ENCODE results near the gene PARS2. TPM values are rescaled to one million over a fixed set of nuclear protein-coding genes. Genes with fewer than 3 reads are reported as not detected.

The PARS2 gene
- polyA plus RNA-seq, 1 donor (not counting 4 experiments of a cell fraction or from before 2014, with no cell fraction given) = 3.0 TPM

GRCh38 chr1:54745864-54746263 is 18.5 kb downstream of the PARS2 start:
- DNase-seq (ENCODE audit: low read depth, low spot score) (no peak), FAIRE-seq (no peak)
- TF ChIP-seq CTCF (optimal IDR thresholded peaks at IDR 0.05 in 1 of 3, IDR thresholded peaks at IDR 0.05 in 1 of 3, conservative IDR thresholded peaks at IDR 0.05 in 1 of 3; ENCODE audit: extremely low read depth in 1 of 3, insufficient read depth in 2 of 3, low read length in 3 of 3) (no peak), EZH2 (IDR thresholded peaks at IDR 0.05; ENCODE audit: low read length) (no peak)
- H2AFZ ChIP-seq (ENCODE audit: control insufficient read depth, low read length) = no peak overlapping the region
- no peak overlapping the region for H3K9ac ChIP-seq (ENCODE audit: control insufficient read depth, extremely low read depth, insufficient read depth, low read length)
- H3K4me3 ChIP-seq (ENCODE audit: control insufficient read depth in 2 of 3, extremely low read depth in 1 of 3, insufficient read depth in 2 of 3, low read depth in 1 of 3, low read length in 3 of 3) = no peak overlapping the region
- H3K27ac ChIP-seq (ENCODE audit: control insufficient read depth, insufficient read depth, low read length) = no peak overlapping the region
- dilution Hi-C loops (cut with MboI; ENCODE audit: extremely low pct_ligation_motif_present, low sequenced_read_pairs) = no loop called here
- no peaks in the 10 kb centered on the region for H3K79me2 ChIP-seq (ENCODE audit: control insufficient read depth, insufficient read depth, low read length)
- H3K27me3 ChIP-seq (ENCODE audit: control insufficient read depth, extremely low read depth, insufficient read depth, low read length) = no peaks in the 10 kb centered on the region
- H3K36me3 ChIP-seq (ENCODE audit: control insufficient read depth in 2 of 2, extremely low read depth in 1 of 2, insufficient read depth in 2 of 2, low read length in 2 of 2) = peaks cover 5 to 15% of the 10 kb centered on the region in 2 experiments
- H4K20me1 ChIP-seq (ENCODE audit: control insufficient read depth, extremely low read depth, insufficient read depth, low read length) = no peaks in the 10 kb centered on the region
- H3K4me1 ChIP-seq (ENCODE audit: control insufficient read depth, extremely low read depth, insufficient read depth, low read length) = no peaks in the 10 kb centered on the region
- no peaks in the 10 kb centered on the region for H3K9me3 ChIP-seq (ENCODE audit: control insufficient read depth, low read depth, low read length)
- no peaks in the 10 kb centered on the region for H3K9me1 ChIP-seq (ENCODE audit: control insufficient read depth, extremely low read depth, insufficient read depth, low read length)
- no peak overlapping the region for H3K4me2 ChIP-seq (ENCODE audit: control insufficient read depth, extremely low read depth, insufficient read depth, low read depth, low read length)

- H3K4me2 ChIP-seq (ENCODE audit: control insufficient read depth, extremely low read depth, insufficient read depth, low read depth, low read length) = no peak overlapping the region
- H3K27ac ChIP-seq (ENCODE audit: control insufficient read depth, insufficient read depth, low read length) = no peak overlapping the region
- peaks cover 7 to 15% of the 10 kb centered on the region in 2 experiments for H3K36me3 ChIP-seq (ENCODE audit: control insufficient read depth in 2 of 2, extremely low read depth in 1 of 2, insufficient read depth in 2 of 2, low read length in 2 of 2)
- dilution Hi-C loops (cut with MboI; ENCODE audit: extremely low pct_ligation_motif_present, low sequenced_read_pairs) = no loop called here
- H2AFZ ChIP-seq (ENCODE audit: control insufficient read depth, low read length) = no peak overlapping the region
- TF ChIP-seq EZH2 (IDR thresholded peaks at IDR 0.05; ENCODE audit: low read length) = no peak
- H3K9me1 ChIP-seq (ENCODE audit: control insufficient read depth, extremely low read depth, insufficient read depth, low read length) = no peaks in the 10 kb centered on the region
- no peaks in the 10 kb centered on the region for H4K20me1 ChIP-seq (ENCODE audit: control insufficient read depth, extremely low read depth, insufficient read depth, low read length)
- H3K79me2 ChIP-seq (ENCODE audit: control insufficient read depth, insufficient read depth, low read length) = no peaks in the 10 kb centered on the region
- H3K27me3 ChIP-seq (ENCODE audit: control insufficient read depth, extremely low read depth, insufficient read depth, low read length) = no peaks in the 10 kb centered on the region
- DNase-seq (ENCODE audit: low read depth, low spot score) (no peak), FAIRE-seq (no peak)
- no peak overlapping the region for H3K4me3 ChIP-seq (ENCODE audit: control insufficient read depth in 2 of 3, extremely low read depth in 1 of 3, insufficient read depth in 2 of 3, low read depth in 1 of 3, low read length in 3 of 3)
- no peaks in the 10 kb centered on the region for H3K4me1 ChIP-seq (ENCODE audit: control insufficient read depth, extremely low read depth, insufficient read depth, low read length)
- no peak overlapping the region for H3K9ac ChIP-seq (ENCODE audit: control insufficient read depth, extremely low read depth, insufficient read depth, low read length)
- no peaks in the 10 kb centered on the region for H3K9me3 ChIP-seq (ENCODE audit: control insufficient read depth, low read depth, low read length)
Measured at GRCh38 chr1:54745274-54745673, 19.0 kb downstream of the PARS2 start.

GRCh38 chr1:54744696-54745095 is 19.6 kb downstream of the PARS2 start:
- no peak for DNase-seq (ENCODE audit: low read depth, low spot score)
- H4K20me1 ChIP-seq (ENCODE audit: control insufficient read depth, extremely low read depth, insufficient read depth, low read length) = no peaks in the 10 kb centered on the region
- H3K4me2 ChIP-seq (ENCODE audit: control insufficient read depth, extremely low read depth, insufficient read depth, low read depth, low read length) = no peak overlapping the region
- TF ChIP-seq CTCF (optimal IDR thresholded peaks at IDR 0.05 in 1 of 3, IDR thresholded peaks at IDR 0.05 in 1 of 3, conservative IDR thresholded peaks at IDR 0.05 in 1 of 3; ENCODE audit: extremely low read depth in 1 of 3, insufficient read depth in 2 of 3, low read length in 3 of 3) (no peak), EZH2 (IDR thresholded peaks at IDR 0.05; ENCODE audit: low read length) (no peak)
- H3K27ac ChIP-seq (ENCODE audit: control insufficient read depth, insufficient read depth, low read length) = no peak overlapping the region
- H3K4me3 ChIP-seq (ENCODE audit: control insufficient read depth in 2 of 3, extremely low read depth in 1 of 3, insufficient read depth in 2 of 3, low read depth in 1 of 3, low read length in 3 of 3) = no peak overlapping the region
- H3K4me1 ChIP-seq (ENCODE audit: control insufficient read depth, extremely low read depth, insufficient read depth, low read length) = no peaks in the 10 kb centered on the region
- no peak overlapping the region for H3K9ac ChIP-seq (ENCODE audit: control insufficient read depth, extremely low read depth, insufficient read depth, low read length)
- no peaks in the 10 kb centered on the region for H3K9me3 ChIP-seq (ENCODE audit: control insufficient read depth, low read depth, low read length)
- H2AFZ ChIP-seq (ENCODE audit: control insufficient read depth, low read length) = no peak overlapping the region
- H3K79me2 ChIP-seq (ENCODE audit: control insufficient read depth, insufficient read depth, low read length) = no peaks in the 10 kb centered on the region
- peaks cover 12 to 15% of the 10 kb centered on the region in 2 experiments for H3K36me3 ChIP-seq (ENCODE audit: control insufficient read depth in 2 of 2, extremely low read depth in 1 of 2, insufficient read depth in 2 of 2, low read length in 2 of 2)
- no peaks in the 10 kb centered on the region for H3K9me1 ChIP-seq (ENCODE audit: control insufficient read depth, extremely low read depth, insufficient read depth, low read length)
- no peak for FAIRE-seq
- no peaks in the 10 kb centered on the region for H3K27me3 ChIP-seq (ENCODE audit: control insufficient read depth, extremely low read depth, insufficient read depth, low read length)
- dilution Hi-C loops (cut with MboI; ENCODE audit: extremely low pct_ligation_motif_present, low sequenced_read_pairs) = no loop called here
